HCT116 (cell line): ENCODE measurements around the gene ROS1. TPM values are rescaled to one million over a fixed set of nuclear protein-coding genes. Genes with fewer than 3 reads are reported as not detected.

Experiments used
- ATAC-seq: fragments of 200-7000 bp; cut with Tn5 transposase; 2 replicates; pipeline ENCODE4 v1.9.1; 2020; ENCODE audit warnings: mild to moderate bottlenecking, moderate library complexity
- BruUV-seq: library from RNA; stranded (reverse); fragments of 400-500 nt; replicated peaks from 2 replicates; lab custom pipeline; 2021; lab: Mats Ljungman, UMichigan
- CTCF ChIA-PET: fragments of 300-600 bp; sonication (Branson Sonifier 250); formaldehyde crosslinking; loops from one replicate; lab custom pipeline; 2021; ENCODE audit warnings: antibody characterized with exemption; lab: Charles Lee
- POLR2A ChIA-PET: fragments of 300-600, 350-600 bp; sonication (Branson Sonifier 250); formaldehyde crosslinking; loops from one replicate; lab custom pipeline; 2021; ENCODE audit warnings: antibody characterized with exemption; lab: Charles Lee
- RAD21 ChIA-PET, 2 experiments: fragments of 300-600 bp; sonication (Branson Sonifier 250); formaldehyde crosslinking; loops; one replicate each; lab custom pipeline; 2023; ENCODE audit warnings: low total read pairs in 2 of 2; ENCODE audit not compliant: uncharacterized antibody in 2 of 2, unreplicated experiment in 2 of 2, low non-redundant PET in 1 of 2; lab: Charles Lee
- DNase-seq: peaks from one replicate; pipeline ENCODE4 v3.0.0-alpha.2; 2010; ENCODE audit warnings: low read depth, low spot score
- H2AFZ ChIP-seq: fragments of 200-600 bp; shearing (Covaris generic), sonication (generic); 2 replicates; pipeline ENCODE4 v1.6.1; 2017; ENCODE audit warnings: low read depth, mixed run types, mixed read lengths, antibody characterized with exemption, low read length; ENCODE audit not compliant: poor library complexity, severe bottlenecking
- H3K27ac ChIP-seq: 2 replicates; pipeline ENCODE4 v1.5.1; 2012; ENCODE audit warnings: low read depth, low read length
- H3K27me3 ChIP-seq: fragments of 200-600 bp; sonication (generic); 2 replicates; pipeline ENCODE4 v1.6.1; 2016; ENCODE audit warnings: mixed run types, low read length, mixed read lengths; ENCODE audit not compliant: insufficient read depth
- H3K36me3 ChIP-seq, 2 experiments: fragments of 200-500 bp in 1 of 2; fragments of 200-600 bp in 1 of 2; sonication (Bioruptor generic) in 1 of 2; sonication (generic) in 1 of 2; 2 replicates each; pipeline versions ENCODE4 v1.5.1 to v1.6.1; 2014 to 2016; ENCODE audit warnings: low read length in 2 of 2, inconsistent platforms in 1 of 2, mixed read lengths in 1 of 2, mixed run types in 1 of 2; ENCODE audit not compliant: insufficient read depth in 2 of 2, control insufficient read depth in 1 of 2
- H3K4me1 ChIP-seq, 2 experiments: fragments of 200-600 bp in 1 of 2; sonication (generic) in 1 of 2; 2 replicates each; pipeline versions ENCODE4 v1.5.1 to v1.6.1; 2012 to 2017; ENCODE audit warnings: low read length in 2 of 2, inconsistent platforms in 1 of 2, mild to moderate bottlenecking in 1 of 2, mixed read lengths in 1 of 2, mixed run types in 1 of 2, moderate library complexity in 1 of 2; ENCODE audit not compliant: insufficient read depth in 2 of 2, control insufficient read depth in 1 of 2
- H3K4me2 ChIP-seq: fragments of 200-600 bp; sonication (generic); 2 replicates; pipeline ENCODE4 v1.6.1; 2017; ENCODE audit warnings: mixed run types, low read length, mixed read lengths
- H3K4me3 ChIP-seq, 2 experiments: fragments of 200-600 bp in 1 of 2; sonication (generic) in 1 of 2; replicated peaks in 1 of 2; 2 replicates each; pipeline ENCODE4 v1.5.1; 2011 to 2016; ENCODE audit warnings: low read length in 2 of 2, control low read depth in 1 of 2, low read depth in 1 of 2, mild to moderate bottlenecking in 1 of 2, mixed read lengths in 1 of 2, mixed run types in 1 of 2
- H3K79me2 ChIP-seq: fragments of 200-600 bp; sonication (generic); 2 replicates; pipeline ENCODE4 v1.6.1; 2017; ENCODE audit warnings: mild to moderate bottlenecking, mixed run types, low read length, moderate library complexity, mixed read lengths; ENCODE audit not compliant: insufficient read depth
- H3K9ac ChIP-seq: fragments of 200-600 bp; sonication (generic); 2 replicates; pipeline ENCODE4 v1.6.1; 2016; ENCODE audit warnings: low read length, mixed read lengths
- H3K9me2 ChIP-seq: fragments of 200-600 bp; sonication (generic), shearing (Covaris generic); 2 replicates; pipeline ENCODE4 v1.6.1; 2017; ENCODE audit warnings: mixed run types, mild to moderate bottlenecking, moderate library complexity; ENCODE audit not compliant: insufficient read depth
- H3K9me3 ChIP-seq, 2 experiments: fragments of 200-500 bp in 1 of 2; fragments of 200-600 bp in 1 of 2; sonication (Bioruptor generic) in 1 of 2; sonication (generic) in 1 of 2; 2 replicates each; pipeline ENCODE4 v1.6.1; 2014 to 2017; ENCODE audit warnings: low read length in 2 of 2, mixed read lengths in 2 of 2, inconsistent platforms in 1 of 2, low read depth in 1 of 2, mild to moderate bottlenecking in 1 of 2, mixed run types in 1 of 2, moderate library complexity in 1 of 2; ENCODE audit not compliant: control insufficient read depth in 1 of 2, insufficient read depth in 1 of 2
- H4K20me1 ChIP-seq: fragments of 200-600 bp; sonication (generic), shearing (Covaris generic); 2 replicates; pipeline ENCODE4 v1.6.1; 2017; ENCODE audit warnings: mixed run types, mild to moderate bottlenecking, moderate library complexity; ENCODE audit not compliant: insufficient read depth
- CBX3 ChIP-seq: IDR thresholded peaks from 2 replicates; pipeline ENCODE4 v1.6.1; 2012; ENCODE audit warnings: low read depth
- EZH2phosphoT487 ChIP-seq: fragments of 200-600 bp; IDR thresholded peaks from 2 replicates; pipeline ENCODE4 v1.6.1; 2018; ENCODE audit warnings: antibody characterized with exemption, borderline replicate concordance
- JUND ChIP-seq: IDR thresholded peaks from 2 replicates; pipeline ENCODE4 v1.6.1; 2012
- POLR2A ChIP-seq: IDR thresholded peaks from 2 replicates; pipeline ENCODE4 v1.7.0; 2011; ENCODE audit warnings: borderline replicate concordance; ENCODE audit not compliant: insufficient read depth, insufficient read length; ENCODE audit errors: extremely low read depth
- POLR2AphosphoS5 ChIP-seq: IDR thresholded peaks from 2 replicates; pipeline ENCODE4 v1.6.1; 2011; ENCODE audit warnings: mild to moderate bottlenecking, low read depth, low read length, moderate library complexity
- RAD21 ChIP-seq: IDR thresholded peaks from 2 replicates; pipeline ENCODE4 v1.6.1; 2012; ENCODE audit warnings: low read depth, mild to moderate bottlenecking
- SIN3A ChIP-seq: IDR thresholded peaks from 2 replicates; pipeline ENCODE4 v1.6.1; 2012; ENCODE audit warnings: low read depth
- SP1 ChIP-seq: IDR thresholded peaks from 2 replicates; pipeline ENCODE4 v1.6.1; 2012; ENCODE audit warnings: low read depth
- SRF ChIP-seq: IDR thresholded peaks from 2 replicates; pipeline ENCODE4 v1.6.1; 2012; ENCODE audit warnings: low read depth
- TCF7L2 ChIP-seq: IDR thresholded peaks from 2 replicates; pipeline ENCODE4 v1.7.0; 2011; ENCODE audit warnings: borderline replicate concordance, inconsistent platforms; ENCODE audit not compliant: insufficient read depth, insufficient read length; ENCODE audit errors: extremely low read depth
- YY1 ChIP-seq: IDR thresholded peaks from 2 replicates; pipeline ENCODE4 v1.6.1; 2011; ENCODE audit warnings: low read length, low read depth, moderate library complexity, mild to moderate bottlenecking; ENCODE audit not compliant: insufficient replicate concordance; ENCODE audit errors: extremely low read depth
- intact Hi-C: fragments of 100-400 bp; cut with micrococcal nuclease; formaldehyde crosslinking; loops from 2 replicates; pipeline ENCODE4 v1.10.0; 2022
- total RNA-seq: library from RNA; stranded (reverse); gene quantifications from one replicate; pipeline ENCODE4 v1.2.1, GENCODE V29; 2021; ENCODE audit not compliant: unreplicated experiment
- TF ChIP-seq, protein P1 (sequence below): IDR thresholded peaks from 2 replicates; pipeline ENCODE4 v1.6.1; 2012
- TF ChIP-seq, protein P2 (sequence below): IDR thresholded peaks from 2 replicates; pipeline ENCODE4 v1.6.1; 2012
- TF ChIP-seq, protein P3 (sequence below): IDR thresholded peaks from 2 replicates; pipeline ENCODE4 v1.6.1; 2011; ENCODE audit warnings: mild to moderate bottlenecking, low read length, moderate library complexity; ENCODE audit not compliant: insufficient replicate concordance; ENCODE audit errors: extremely low read depth

ROS1 gene
- total RNA-seq, 1 experiment from 2014 or later = not detected

DNA sequence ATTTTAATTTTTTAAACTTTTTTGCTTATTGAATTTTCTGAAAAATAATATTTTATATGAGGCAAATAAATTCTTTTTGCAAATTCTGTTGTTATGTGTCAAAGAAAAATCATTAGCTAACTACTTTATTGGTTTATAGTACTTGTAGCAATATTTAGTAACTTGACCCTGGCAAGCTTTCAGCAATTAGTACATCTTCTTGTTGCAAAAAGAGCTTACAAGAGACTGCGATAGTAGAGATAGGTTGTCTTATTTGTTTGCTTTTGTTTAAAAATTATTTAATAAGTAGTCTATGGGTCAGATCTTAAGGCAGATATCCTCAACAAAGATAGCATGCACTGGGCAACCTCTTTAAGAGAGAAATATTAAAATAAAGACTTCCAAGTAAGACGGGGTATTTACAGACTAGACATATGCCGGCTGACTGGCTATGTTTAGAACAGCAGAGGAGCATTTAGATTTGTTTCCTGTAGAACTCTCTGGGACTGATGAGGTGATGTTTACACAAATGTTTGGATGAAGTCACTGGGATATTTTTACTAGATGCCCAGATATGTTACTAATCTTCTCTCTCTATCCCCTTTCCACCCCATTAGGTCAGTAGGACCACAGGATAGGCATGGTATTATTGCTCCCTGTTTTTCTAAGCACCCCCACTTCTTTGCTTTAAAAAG lies 135.4 kb downstream of the ROS1 start:
- Histone ChIP-seq H3K4me2 (no peak overlapping the region), H3K79me2 (no peaks in the 10 kb centered on the region), H4K20me1 (no peaks in the 10 kb centered on the region), H2AFZ (no peak overlapping the region), H3K36me3 (no peaks in the 10 kb centered on the region), H3K9me2 (no peaks in the 10 kb centered on the region), H3K4me3 (no peak overlapping the region), H3K4me1 (no peaks in the 10 kb centered on the region), H3K27me3 (no peaks in the 10 kb centered on the region), H3K9me3 (no peaks in the 10 kb centered on the region), H3K27ac (no peak overlapping the region), H3K9ac (no peak overlapping the region)
- DNase-seq = no peak
- CTCF ChIA-PET = interaction anchor here (1.4 kb wide), 1 partner anchor 11 kb away, joined by 3 read pairs; no protein-coding TSS in a partner anchor
- POLR2A ChIA-PET = no interaction called here
- ATAC-seq = no peak
- intact Hi-C loops = no loop called here
- RAD21 ChIA-PET = no interaction called here
- no TSS peak for BruUV-seq
- no peak for TF ChIP-seq TCF7L2
- no peak for TF ChIP-seq SRF
- no peak for TF ChIP-seq POLR2AphosphoS5
- TF ChIP-seq EZH2phosphoT487 = no peak
- TF ChIP-seq POLR2A = no peak
- no peak for TF ChIP-seq SIN3A
- TF ChIP-seq JUND = no peak
- TF ChIP-seq YY1 = no peak
- TF ChIP-seq, protein P1, sequence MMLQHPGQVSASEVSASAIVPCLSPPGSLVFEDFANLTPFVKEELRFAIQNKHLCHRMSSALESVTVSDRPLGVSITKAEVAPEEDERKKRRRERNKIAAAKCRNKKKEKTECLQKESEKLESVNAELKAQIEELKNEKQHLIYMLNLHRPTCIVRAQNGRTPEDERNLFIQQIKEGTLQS = no peak
- no peak for TF ChIP-seq SP1
- TF ChIP-seq, protein P2, sequence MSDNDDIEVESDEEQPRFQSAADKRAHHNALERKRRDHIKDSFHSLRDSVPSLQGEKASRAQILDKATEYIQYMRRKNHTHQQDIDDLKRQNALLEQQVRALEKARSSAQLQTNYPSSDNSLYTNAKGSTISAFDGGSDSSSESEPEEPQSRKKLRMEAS = no peak
- TF ChIP-seq, protein P3, sequence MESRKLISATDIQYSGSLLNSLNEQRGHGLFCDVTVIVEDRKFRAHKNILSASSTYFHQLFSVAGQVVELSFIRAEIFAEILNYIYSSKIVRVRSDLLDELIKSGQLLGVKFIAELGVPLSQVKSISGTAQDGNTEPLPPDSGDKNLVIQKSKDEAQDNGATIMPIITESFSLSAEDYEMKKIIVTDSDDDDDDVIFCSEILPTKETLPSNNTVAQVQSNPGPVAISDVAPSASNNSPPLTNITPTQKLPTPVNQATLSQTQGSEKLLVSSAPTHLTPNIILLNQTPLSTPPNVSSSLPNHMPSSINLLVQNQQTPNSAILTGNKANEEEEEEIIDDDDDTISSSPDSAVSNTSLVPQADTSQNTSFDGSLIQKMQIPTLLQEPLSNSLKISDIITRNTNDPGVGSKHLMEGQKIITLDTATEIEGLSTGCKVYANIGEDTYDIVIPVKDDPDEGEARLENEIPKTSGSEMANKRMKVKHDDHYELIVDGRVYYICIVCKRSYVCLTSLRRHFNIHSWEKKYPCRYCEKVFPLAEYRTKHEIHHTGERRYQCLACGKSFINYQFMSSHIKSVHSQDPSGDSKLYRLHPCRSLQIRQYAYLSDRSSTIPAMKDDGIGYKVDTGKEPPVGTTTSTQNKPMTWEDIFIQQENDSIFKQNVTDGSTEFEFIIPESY = no peak
- TF ChIP-seq CBX3 = no peak
- TF ChIP-seq RAD21 = no peak
